Uterus (tissue), 2 donors: ENCODE data around the gene RBBP8NL.

Experiments
- CTCF ChIP-seq, 4 experiments: fragments of 200-600 bp in 2 of 4; fragments of 450-650 bp in 2 of 4; sonication (generic) in 2 of 4; IDR thresholded peaks; one replicate each; pipeline ENCODE4 v1.5.1; 2016 to 2019; ENCODE audit warnings: antibody characterized with exemption in 4 of 4, mild to moderate bottlenecking in 2 of 4, moderate library complexity in 1 of 4
- POLR2A ChIP-seq, 2 donors: fragments of 450-650 bp; IDR thresholded peaks; one replicate each; pipeline ENCODE4 v1.6.1; 2016; ENCODE audit warnings: antibody characterized with exemption in 2 of 2, mild to moderate bottlenecking in 1 of 2, moderate library complexity in 1 of 2

GRCh38 chr20:62406635-62407176 lies 20.6 kb downstream of the RBBP8NL start:
- TF ChIP-seq CTCF (IDR thresholded peaks at IDR 0.05): no peak
- no peak for TF ChIP-seq POLR2A (IDR thresholded peaks at IDR 0.05)
